K562 (cell line): ENCODE data around the gene KRT28. TPM values are rescaled to one million over a fixed set of nuclear protein-coding genes. Genes with fewer than 3 reads are reported as not detected.

Source experiments
- ATAC-seq: fragments of 200-7000 bp; cut with Tn5 transposase; 3 replicates; pipeline ENCODE4 v1.9.1; 2020; ENCODE audit warnings: moderate library complexity
- BruUV-seq: library from RNA; stranded (reverse); fragments of 400-500 nt; replicated peaks from 2 replicates; lab custom pipeline; 2021; lab: Mats Ljungman, UMichigan
- CTCF ChIA-PET: fragments of 300-600 bp; formaldehyde crosslinking; extraction: SDS; loops from one replicate; lab custom pipeline; 2021; ENCODE audit warnings: low intra/inter-chr PET ratio; lab: Yijun Ruan, JAX
- POLR2A ChIA-PET: fragments of 300-600, 350-650 bp; sonication (Branson Sonifier 250); formaldehyde crosslinking; extraction: SDS; loops from one replicate; lab custom pipeline; 2021; ENCODE audit warnings: antibody characterized with exemption, inconsistent platforms; lab: Yijun Ruan, JAX
- DNase-seq, 4 experiments: peaks; one replicate each; pipeline versions ENCODE4 v3.0.0 to v3.0.0-alpha.2; 2011 to 2018; ENCODE audit warnings: low spot score in 3 of 4, mixed read lengths in 3 of 4; ENCODE audit errors: extremely low read depth in 1 of 4
- FAIRE-seq: peaks from 2 replicates; lab custom pipeline; 2011; peaks lifted over from hg19 to GRCh38; lab: Jason Lieb, UNC
- H2AFZ ChIP-seq: 2 replicates; pipeline ENCODE4 v1.6.0; 2011; ENCODE audit warnings: low read depth, low read length, control low read depth, inconsistent platforms
- H3K27ac ChIP-seq: fragments of 200-600 bp; 3 replicates; pipeline ENCODE4 v1.8.0; 2011; ENCODE audit warnings: low read depth, mild to moderate bottlenecking, control low read depth, inconsistent platforms, low read length, moderate library complexity, mixed read lengths; ENCODE audit errors: extremely low read depth
- H3K27me3 ChIP-seq, 2 experiments: fragments of 300-600 bp in 1 of 2; 2 replicates in 1 of 2; 3 replicates in 1 of 2; pipeline versions ENCODE4 v1.6.0 to v1.8.0; 2011; ENCODE audit warnings: inconsistent platforms in 2 of 2, low read length in 2 of 2, mild to moderate bottlenecking in 1 of 2, mixed read lengths in 1 of 2, moderate library complexity in 1 of 2; ENCODE audit not compliant: control insufficient read depth in 2 of 2, insufficient read depth in 2 of 2
- H3K36me3 ChIP-seq: fragments of 300-600 bp; 3 replicates; pipeline ENCODE4 v1.8.0; 2011; ENCODE audit warnings: mild to moderate bottlenecking, low read length, inconsistent platforms; ENCODE audit not compliant: control insufficient read depth, insufficient read depth
- H3K4me1 ChIP-seq, 2 experiments: fragments of 200-600 bp in 1 of 2; replicated peaks in 1 of 2; 2 replicates in 1 of 2; 3 replicates in 1 of 2; pipeline versions ENCODE4 v1.5.1 to v1.8.0; 2011; ENCODE audit warnings: inconsistent platforms in 2 of 2, low read length in 2 of 2, mild to moderate bottlenecking in 1 of 2, mixed read lengths in 1 of 2, moderate library complexity in 1 of 2; ENCODE audit not compliant: control insufficient read depth in 2 of 2, insufficient read depth in 2 of 2
- H3K4me2 ChIP-seq: 2 replicates; pipeline ENCODE4 v1.6.1; 2011; ENCODE audit warnings: low read length, control low read depth, inconsistent platforms, mixed read lengths; ENCODE audit not compliant: insufficient read depth
- H3K4me3 ChIP-seq: fragments of 200-600 bp; sonication (generic), shearing (Covaris generic); 2 replicates; pipeline ENCODE4 v1.5.1; 2016; ENCODE audit warnings: control low read depth, inconsistent platforms
- H3K79me2 ChIP-seq: fragments of 200-600 bp; 3 replicates; pipeline ENCODE4 v1.8.0; 2011; ENCODE audit warnings: low read length, inconsistent platforms; ENCODE audit not compliant: control insufficient read depth, insufficient read depth
- H3K9ac ChIP-seq, 2 experiments: 2 replicates each; pipeline versions ENCODE4 v1.6.0 to v1.6.1; 2011; ENCODE audit warnings: low read depth in 2 of 2, low read length in 2 of 2, control low read depth in 1 of 2, inconsistent platforms in 1 of 2, mild to moderate bottlenecking in 1 of 2, mixed read lengths in 1 of 2; ENCODE audit not compliant: insufficient read depth in 1 of 2
- H3K9me1 ChIP-seq: one replicate; pipeline ENCODE4 v1.6.0; 2011; ENCODE audit warnings: inconsistent platforms, mild to moderate bottlenecking, low read length, moderate library complexity; ENCODE audit not compliant: control insufficient read depth, insufficient read depth
- H3K9me3 ChIP-seq: replicated peaks from 2 replicates; pipeline ENCODE4 v1.5.1; 2011; ENCODE audit warnings: low read depth, low read length, inconsistent platforms; ENCODE audit not compliant: control insufficient read depth, insufficient read depth
- H4K20me1 ChIP-seq: replicated peaks from 2 replicates; pipeline ENCODE4 v1.6.1; 2011; ENCODE audit warnings: low read length, inconsistent platforms, mixed read lengths; ENCODE audit not compliant: control insufficient read depth, insufficient read depth
- FIP1L1 ChIP-seq: fragments of 200-400 bp; formaldehyde crosslinking; IDR thresholded peaks from 2 replicates; pipeline ENCODE4 v1.6.1; 2018; ENCODE audit warnings: mild to moderate bottlenecking, low read depth, low read length; ENCODE audit not compliant: poor library complexity, severe bottlenecking
- GMEB1 ChIP-seq: fragments of 250-450 bp; sonication (Bioruptor Pico); IDR thresholded peaks from 2 replicates; pipeline ENCODE4 v1.4.0; 2020; ENCODE audit warnings: mild to moderate bottlenecking
- HDGF ChIP-seq: fragments of 450-650 bp; IDR thresholded peaks from 2 replicates; pipeline ENCODE4 v1.6.1; 2016
- HLTF ChIP-seq: fragments of 450-650 bp; IDR thresholded peaks from 2 replicates; pipeline ENCODE4 v1.6.1; 2016
- IFI16 ChIP-seq: fragments of 250-450 bp; sonication (Bioruptor Pico); IDR thresholded peaks from 2 replicates; pipeline ENCODE4 v2.1.2; 2022; ENCODE audit warnings: mild to moderate bottlenecking, inconsistent platforms
- NCOR1 ChIP-seq: fragments of 450-650 bp; IDR thresholded peaks from 2 replicates; pipeline ENCODE4 v1.6.1; 2016; ENCODE audit warnings: mild to moderate bottlenecking, moderate library complexity
- NRF1 ChIP-seq, 2 experiments: fragments of 450-650 bp; IDR thresholded peaks in 1 of 2; conservative IDR thresholded peaks in 1 of 2; 2 replicates each; pipeline ENCODE4 v1.6.1; 2014; ENCODE audit warnings: mild to moderate bottlenecking in 2 of 2
- TEAD1 ChIP-seq, 2 experiments: fragments of 450-650 bp in 1 of 2; sonication (generic) in 1 of 2; formaldehyde crosslinking; IDR thresholded peaks; 2 replicates each; pipeline versions ENCODE4 v1.4.0 to v1.8.0; 2020 to 2022; ENCODE audit warnings: mild to moderate bottlenecking in 2 of 2, missing genetic modification reagents in 1 of 2
- ZBTB1 ChIP-seq: sonication (generic); formaldehyde crosslinking; IDR thresholded peaks from 2 replicates; pipeline ENCODE4 v1.8.1; 2023; ENCODE audit warnings: missing genetic modification reagents, low read depth, mild to moderate bottlenecking, borderline replicate concordance
- WGBS: fragments of 100-300 bp; shearing (Covaris generic); methylation state at CpG from one replicate; pipeline ENCODE4 v1.1.6; 2016; ENCODE audit warnings: low coverage, mixed read lengths; ENCODE audit not compliant: insufficient coverage; ENCODE audit errors: missing lambda C conversion rate; 5-methylcytosine and 5-hydroxymethylcytosine counted together
- in situ Hi-C: fragments of 300-500 bp; cut with MboI; formaldehyde crosslinking; loops from 4 replicates; pipeline ENCODE4 v1.15.0; 2018; ENCODE audit warnings: inconsistent platforms, mixed read lengths
- intact Hi-C: fragments of 100-400 bp; cut with micrococcal nuclease; formaldehyde crosslinking; loops from 2 replicates; pipeline ENCODE4 v1.14.2; 2022
- polyA plus RNA-seq, 8 experiments: library from polyadenylated mRNA; depleted of rRNA in 4 of 8; stranded (reverse) in 5 of 8; unstranded in 3 of 8; fragments of >200 nt; fragmentation: Nextera tagmentation in 2 of 8; fragmentation: Illumina TruSeq in 1 of 8; extraction: Ambion mirVana in 2 of 8; extraction: Trizol in 1 of 8; gene quantifications; 2 replicates each; pipeline versions ENCODE4 v1.2.1 to v1.2.3, GENCODE V29; 2011 to 2014; ENCODE audit warnings: inconsistent platforms in 1 of 8, missing spikeins in 1 of 8
- total RNA-seq, 7 experiments: library from RNA; depleted of rRNA in 6 of 7; stranded (reverse); fragments of >200 nt in 6 of 7; fragmentation: Illumina TruSeq in 2 of 7; extraction: Trizol in 2 of 7; gene quantifications; 2 replicates each; pipeline versions ENCODE4 v1.2.1 to v1.2.3, GENCODE V29; 2011 to 2021; ENCODE audit warnings: low replicate concordance in 1 of 7
- TF ChIP-seq, protein P1 (sequence below): sonication (generic); formaldehyde crosslinking; IDR thresholded peaks from 2 replicates; pipeline ENCODE4 v1.8.0; 2023; ENCODE audit warnings: missing genetic modification reagents, mild to moderate bottlenecking, borderline replicate concordance
- TF ChIP-seq, protein P2 (sequence below), 2 experiments: fragments of 200-800 bp in 1 of 2; sonication (Bioruptor generic) in 1 of 2; sonication (generic) in 1 of 2; formaldehyde crosslinking in 1 of 2; IDR thresholded peaks in 1 of 2; conservative IDR thresholded peaks in 1 of 2; 2 replicates each; pipeline versions ENCODE4 v1.5.0 to v1.6.1; 2016 to 2020; ENCODE audit warnings: missing compliant biosample characterization in 1 of 2, missing genetic modification characterization in 1 of 2, missing genetic modification reagents in 1 of 2

The KRT28 gene
- total and polyA plus RNA-seq, 9 of the 15 experiments (the other 6 are each of a cell fraction or from before 2014, with no cell fraction given): not detected

DNA sequence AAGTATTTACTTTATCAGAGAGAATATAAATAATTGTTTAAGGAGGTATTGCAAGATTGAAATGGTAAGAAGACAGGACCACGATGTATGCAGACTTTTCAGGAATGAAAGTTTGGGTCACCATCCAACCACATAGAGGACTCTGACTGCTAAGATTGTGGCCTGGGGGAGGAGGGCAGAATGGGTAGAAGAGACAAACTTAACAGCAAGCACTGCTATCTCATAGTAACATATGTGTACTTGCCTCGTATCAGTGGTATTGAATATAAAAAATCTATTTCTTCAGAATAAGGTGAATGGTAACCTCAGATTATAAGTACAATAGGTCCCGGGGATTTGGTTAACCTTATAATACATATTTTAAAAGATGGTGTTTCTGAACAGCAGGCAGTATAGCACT, 16.8 kb upstream of the KRT28 start:
- Histone ChIP-seq H3K79me2 (peaks cover 46% of the 10 kb centered on the region), H3K27ac (peak overlapping the region; percentile 65), H3K9me1 (peaks cover 5% of the 10 kb centered on the region), H3K4me3 (no peak overlapping the region), H4K20me1 (no peaks in the 10 kb centered on the region), H3K4me2 (peak overlapping the region; percentile 63), H3K9ac (peak overlapping the region in 1 of 2 experiments; percentile 97; a peak in 1 of 4 replicates), H3K4me1 (peaks cover 4 to 23% of the 10 kb centered on the region in 2 experiments), H2AFZ (no peak overlapping the region), H3K36me3 (peaks cover 25% of the 10 kb centered on the region), H3K27me3 (no peaks in the 10 kb centered on the region), H3K9me3 (no peaks in the 10 kb centered on the region)
- in situ Hi-C loops: no loop called here
- ChIA-PET POLR2A (no interaction called here), CTCF (no interaction called here)
- BruUV-seq: no TSS peak
- ATAC-seq (peak; percentile 13; the same call in 1 of the 3 replicates), DNase-seq (peak; percentile 46 to 69 (median 59)), FAIRE-seq (no peak)
- WGBS: 13% methylated on average over 3 of the region's 3 CpGs
- intact Hi-C loops: loop anchor here (5.0 kb wide), 1 partner anchor 851 kb away; no protein-coding TSS in a partner anchor
- no peak for TF ChIP-seq GMEB1 (CRISPR knock-in tag)
- no peak for TF ChIP-seq NRF1 (conservative IDR thresholded peaks at IDR 0.05 in 1 of 2, IDR thresholded peaks at IDR 0.05 in 1 of 2)
- no peak for TF ChIP-seq FIP1L1
- TF ChIP-seq, protein P1, sequence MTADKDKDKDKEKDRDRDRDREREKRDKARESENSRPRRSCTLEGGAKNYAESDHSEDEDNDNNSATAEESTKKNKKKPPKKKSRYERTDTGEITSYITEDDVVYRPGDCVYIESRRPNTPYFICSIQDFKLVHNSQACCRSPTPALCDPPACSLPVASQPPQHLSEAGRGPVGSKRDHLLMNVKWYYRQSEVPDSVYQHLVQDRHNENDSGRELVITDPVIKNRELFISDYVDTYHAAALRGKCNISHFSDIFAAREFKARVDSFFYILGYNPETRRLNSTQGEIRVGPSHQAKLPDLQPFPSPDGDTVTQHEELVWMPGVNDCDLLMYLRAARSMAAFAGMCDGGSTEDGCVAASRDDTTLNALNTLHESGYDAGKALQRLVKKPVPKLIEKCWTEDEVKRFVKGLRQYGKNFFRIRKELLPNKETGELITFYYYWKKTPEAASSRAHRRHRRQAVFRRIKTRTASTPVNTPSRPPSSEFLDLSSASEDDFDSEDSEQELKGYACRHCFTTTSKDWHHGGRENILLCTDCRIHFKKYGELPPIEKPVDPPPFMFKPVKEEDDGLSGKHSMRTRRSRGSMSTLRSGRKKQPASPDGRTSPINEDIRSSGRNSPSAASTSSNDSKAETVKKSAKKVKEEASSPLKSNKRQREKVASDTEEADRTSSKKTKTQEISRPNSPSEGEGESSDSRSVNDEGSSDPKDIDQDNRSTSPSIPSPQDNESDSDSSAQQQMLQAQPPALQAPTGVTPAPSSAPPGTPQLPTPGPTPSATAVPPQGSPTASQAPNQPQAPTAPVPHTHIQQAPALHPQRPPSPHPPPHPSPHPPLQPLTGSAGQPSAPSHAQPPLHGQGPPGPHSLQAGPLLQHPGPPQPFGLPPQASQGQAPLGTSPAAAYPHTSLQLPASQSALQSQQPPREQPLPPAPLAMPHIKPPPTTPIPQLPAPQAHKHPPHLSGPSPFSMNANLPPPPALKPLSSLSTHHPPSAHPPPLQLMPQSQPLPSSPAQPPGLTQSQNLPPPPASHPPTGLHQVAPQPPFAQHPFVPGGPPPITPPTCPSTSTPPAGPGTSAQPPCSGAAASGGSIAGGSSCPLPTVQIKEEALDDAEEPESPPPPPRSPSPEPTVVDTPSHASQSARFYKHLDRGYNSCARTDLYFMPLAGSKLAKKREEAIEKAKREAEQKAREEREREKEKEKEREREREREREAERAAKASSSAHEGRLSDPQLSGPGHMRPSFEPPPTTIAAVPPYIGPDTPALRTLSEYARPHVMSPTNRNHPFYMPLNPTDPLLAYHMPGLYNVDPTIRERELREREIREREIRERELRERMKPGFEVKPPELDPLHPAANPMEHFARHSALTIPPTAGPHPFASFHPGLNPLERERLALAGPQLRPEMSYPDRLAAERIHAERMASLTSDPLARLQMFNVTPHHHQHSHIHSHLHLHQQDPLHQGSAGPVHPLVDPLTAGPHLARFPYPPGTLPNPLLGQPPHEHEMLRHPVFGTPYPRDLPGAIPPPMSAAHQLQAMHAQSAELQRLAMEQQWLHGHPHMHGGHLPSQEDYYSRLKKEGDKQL (CRISPR knock-in tag): no peak
- TF ChIP-seq TEAD1 (CRISPR knock-in tag; IDR thresholded peaks at IDR 0.05): no peak
- TF ChIP-seq, protein P2, sequence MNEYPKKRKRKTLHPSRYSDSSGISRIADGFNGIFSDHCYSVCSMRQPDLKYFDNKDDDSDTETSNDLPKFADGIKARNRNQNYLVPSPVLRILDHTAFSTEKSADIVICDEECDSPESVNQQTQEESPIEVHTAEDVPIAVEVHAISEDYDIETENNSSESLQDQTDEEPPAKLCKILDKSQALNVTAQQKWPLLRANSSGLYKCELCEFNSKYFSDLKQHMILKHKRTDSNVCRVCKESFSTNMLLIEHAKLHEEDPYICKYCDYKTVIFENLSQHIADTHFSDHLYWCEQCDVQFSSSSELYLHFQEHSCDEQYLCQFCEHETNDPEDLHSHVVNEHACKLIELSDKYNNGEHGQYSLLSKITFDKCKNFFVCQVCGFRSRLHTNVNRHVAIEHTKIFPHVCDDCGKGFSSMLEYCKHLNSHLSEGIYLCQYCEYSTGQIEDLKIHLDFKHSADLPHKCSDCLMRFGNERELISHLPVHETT (CRISPR knock-in tag; conservative IDR thresholded peaks at IDR 0.05 in 1 of 2, IDR thresholded peaks at IDR 0.05 in 1 of 2): no peak
- TF ChIP-seq ZBTB1 (CRISPR knock-in tag): no peak
- no peak for TF ChIP-seq IFI16 (CRISPR knock-in tag)
- TF ChIP-seq HDGF: no peak
- peak; percentile 58 for TF ChIP-seq NCOR1
- TF ChIP-seq HLTF: no peak
